ENCODE results near the gene FRAT2. TPM values are rescaled to one million over a fixed set of nuclear protein-coding genes. Genes with fewer than 3 reads are reported as not detected.

FRAT2 gene
- total and polyA plus RNA-seq, 2 donors (not counting 3 experiments of a cell fraction or from before 2014, with no cell fraction given) = 6.6 to 11.3 TPM

- POLR2A ChIA-PET = no interaction called here
- Histone ChIP-seq H3K9ac (replicated peaks; ENCODE audit: extremely low read depth, insufficient read depth, low read length) (no peak overlapping the region), H3K4me2 (ENCODE audit: insufficient read depth, low read length) (no peak overlapping the region), H3K27me3 (ENCODE audit: control insufficient read depth in 2 of 2, insufficient read depth in 2 of 2, low read length in 2 of 2) (peaks cover 18 to 20% of the 10 kb centered on the region in 2 experiments), H3K9me3 (replicated peaks; ENCODE audit: control insufficient read depth, insufficient read depth, low read length) (no peaks in the 10 kb centered on the region), H3K36me3 (ENCODE audit: control insufficient read depth in 2 of 2, extremely low read depth in 1 of 2, insufficient read depth in 2 of 2, low read length in 2 of 2) (no peaks in the 10 kb centered on the region), H3K27ac (ENCODE audit: insufficient read depth, low read depth, low read length) (no peak overlapping the region), H3K9me1 (replicated peaks; ENCODE audit: control insufficient read depth, extremely low read depth, insufficient read depth, low read length) (no peaks in the 10 kb centered on the region), H3K4me1 (ENCODE audit: control insufficient read depth, extremely low read depth, insufficient read depth, low read length) (no peaks in the 10 kb centered on the region), H4K20me1 (replicated peaks; ENCODE audit: control insufficient read depth, extremely low read depth, insufficient read depth, low read length) (no peaks in the 10 kb centered on the region), H3K79me2 (ENCODE audit: control insufficient read depth, insufficient read depth, low read length) (no peaks in the 10 kb centered on the region), H3K4me3 (replicated peaks in 1 of 3; ENCODE audit: insufficient read depth in 1 of 3, low read depth in 1 of 3, low read length in 3 of 3) (no peak overlapping the region), H2AFZ (ENCODE audit: low read depth, low read length) (no peak overlapping the region)
- BruUV-seq (replicated peaks) = no TSS peak
- dilution Hi-C loops (cut with MboI; ENCODE audit: extremely low pct_ligation_motif_present, low sequenced_read_pairs) = no loop called here
- TF ChIP-seq MAX (IDR thresholded peaks at IDR 0.05; ENCODE audit: insufficient read depth, insufficient read length) = no peak
- no peak for TF ChIP-seq MYC (IDR thresholded peaks at IDR 0.05; ENCODE audit: low read depth, low read length)
- TF ChIP-seq FOS (IDR thresholded peaks at IDR 0.05; ENCODE audit: borderline replicate concordance, insufficient read depth, low read length) = no peak
- TF ChIP-seq GATA2 (IDR thresholded peaks at IDR 0.05; ENCODE audit: insufficient read depth, insufficient read length, low read depth, low read length) = no peak
- no peak for TF ChIP-seq POLR2A (IDR thresholded peaks at IDR 0.05; ENCODE audit: low read depth, low read length)
- no peak for TF ChIP-seq CTCF (IDR thresholded peaks at IDR 0.05; ENCODE audit: extremely low read depth in 1 of 2, insufficient read depth in 1 of 2, low read depth in 1 of 2, low read length in 2 of 2)
- TF ChIP-seq POLR2AphosphoS5 (IDR thresholded peaks at IDR 0.05; ENCODE audit: insufficient read depth, low read depth, low read length) = no peak
- TF ChIP-seq EZH2 (IDR thresholded peaks at IDR 0.05; ENCODE audit: borderline replicate concordance, low read depth, low read length, severe bottlenecking) = no peak
- no peak for TF ChIP-seq JUN (IDR thresholded peaks at IDR 0.05; ENCODE audit: borderline replicate concordance, insufficient read depth, insufficient read length, low read depth)
- FAIRE-seq (no peak), DNase-seq (ENCODE audit: low read depth, low spot score) (no peak)
- intact Hi-C loops (cut with micrococcal nuclease) = no loop called here
- CTCF ChIA-PET = interaction anchor here (1.0 to 2.0 kb wide), 4 partner anchors 8 to 269 kb away, joined by 3 to 4 read pairs (median 4); no protein-coding TSS in a partner anchor
These were observed 6.9 kb upstream of the FRAT2 start for GRCh38 chr10:97341416-97341815.

Data from endothelial cell of umbilical vein (primary cell).